Subcutaneous preadipocyte (primary cell): ENCODE data around the gene TAF1L. TPM values are rescaled to one million over a fixed set of nuclear protein-coding genes. Genes with fewer than 3 reads are reported as not detected.

Source experiments
- total RNA-seq: library from RNA; depleted of rRNA; stranded (reverse); fragments of >200 nt; gene quantifications from 2 replicates; pipeline ENCODE4 v1.2.3, GENCODE V29; 2012

Gene TAF1L, protein sequence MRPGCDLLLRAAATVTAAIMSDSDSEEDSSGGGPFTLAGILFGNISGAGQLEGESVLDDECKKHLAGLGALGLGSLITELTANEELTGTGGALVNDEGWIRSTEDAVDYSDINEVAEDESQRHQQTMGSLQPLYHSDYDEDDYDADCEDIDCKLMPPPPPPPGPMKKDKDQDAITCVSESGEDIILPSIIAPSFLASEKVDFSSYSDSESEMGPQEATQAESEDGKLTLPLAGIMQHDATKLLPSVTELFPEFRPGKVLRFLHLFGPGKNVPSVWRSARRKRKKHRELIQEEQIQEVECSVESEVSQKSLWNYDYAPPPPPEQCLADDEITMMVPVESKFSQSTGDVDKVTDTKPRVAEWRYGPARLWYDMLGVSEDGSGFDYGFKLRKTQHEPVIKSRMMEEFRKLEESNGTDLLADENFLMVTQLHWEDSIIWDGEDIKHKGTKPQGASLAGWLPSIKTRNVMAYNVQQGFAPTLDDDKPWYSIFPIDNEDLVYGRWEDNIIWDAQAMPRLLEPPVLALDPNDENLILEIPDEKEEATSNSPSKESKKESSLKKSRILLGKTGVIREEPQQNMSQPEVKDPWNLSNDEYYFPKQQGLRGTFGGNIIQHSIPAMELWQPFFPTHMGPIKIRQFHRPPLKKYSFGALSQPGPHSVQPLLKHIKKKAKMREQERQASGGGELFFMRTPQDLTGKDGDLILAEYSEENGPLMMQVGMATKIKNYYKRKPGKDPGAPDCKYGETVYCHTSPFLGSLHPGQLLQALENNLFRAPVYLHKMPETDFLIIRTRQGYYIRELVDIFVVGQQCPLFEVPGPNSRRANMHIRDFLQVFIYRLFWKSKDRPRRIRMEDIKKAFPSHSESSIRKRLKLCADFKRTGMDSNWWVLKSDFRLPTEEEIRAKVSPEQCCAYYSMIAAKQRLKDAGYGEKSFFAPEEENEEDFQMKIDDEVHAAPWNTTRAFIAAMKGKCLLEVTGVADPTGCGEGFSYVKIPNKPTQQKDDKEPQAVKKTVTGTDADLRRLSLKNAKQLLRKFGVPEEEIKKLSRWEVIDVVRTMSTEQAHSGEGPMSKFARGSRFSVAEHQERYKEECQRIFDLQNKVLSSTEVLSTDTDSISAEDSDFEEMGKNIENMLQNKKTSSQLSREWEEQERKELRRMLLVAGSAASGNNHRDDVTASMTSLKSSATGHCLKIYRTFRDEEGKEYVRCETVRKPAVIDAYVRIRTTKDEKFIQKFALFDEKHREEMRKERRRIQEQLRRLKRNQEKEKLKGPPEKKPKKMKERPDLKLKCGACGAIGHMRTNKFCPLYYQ (N-terminal part only)
- total RNA-seq = not detected in 2 replicates

DNA sequence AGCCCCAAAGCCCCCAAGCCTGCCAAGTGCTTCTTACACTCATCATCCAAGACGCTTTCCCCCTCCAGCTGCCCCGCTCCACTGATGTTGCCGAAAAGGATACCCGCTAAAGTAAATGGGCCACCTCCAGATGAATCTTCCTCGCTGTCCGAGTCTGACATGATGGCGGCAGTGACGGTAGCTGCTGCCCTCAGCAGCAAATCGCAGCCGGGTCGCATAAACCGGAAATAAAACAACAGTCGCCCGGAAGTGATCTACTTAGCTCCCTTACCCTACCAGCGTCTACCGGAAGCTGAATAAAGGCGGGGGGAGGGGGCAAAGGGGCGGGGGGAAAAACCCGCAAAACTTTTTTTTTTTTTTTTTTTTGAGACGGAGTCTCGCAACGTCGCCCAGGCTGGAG lies at the start of gene TAF1L:
Gene TAF1L (minus strand): TSS at position 308 of the 400 bp plus-strand sequence. CDS start 90 bp downstream, at position 218.

Other genes starting within 250 kb of the TAF1L start
- gene RIGI, start 109.5 kb downstream of the TAF1L start, total RNA-seq = 4.8 and 7.4 TPM in 2 replicates
- gene SMIM27, start 83.3 kb downstream of the TAF1L start, total RNA-seq = 0.98 and 2.9 TPM in 2 replicates
- 23.1 and 28.7 TPM in 2 replicates for gene TOPORS, start 83.1 kb downstream of the TAF1L start, total RNA-seq
- gene NDUFB6, start 62.5 kb downstream of the TAF1L start, total RNA-seq = 35.0 and 36.4 TPM in 2 replicates
- gene TMEM215, start 147.9 kb upstream of the TAF1L start, total RNA-seq = not detected in 2 replicates